Measurements from ENCODE around the gene OSBPL7.

Gene OSBPL7

DNA sequence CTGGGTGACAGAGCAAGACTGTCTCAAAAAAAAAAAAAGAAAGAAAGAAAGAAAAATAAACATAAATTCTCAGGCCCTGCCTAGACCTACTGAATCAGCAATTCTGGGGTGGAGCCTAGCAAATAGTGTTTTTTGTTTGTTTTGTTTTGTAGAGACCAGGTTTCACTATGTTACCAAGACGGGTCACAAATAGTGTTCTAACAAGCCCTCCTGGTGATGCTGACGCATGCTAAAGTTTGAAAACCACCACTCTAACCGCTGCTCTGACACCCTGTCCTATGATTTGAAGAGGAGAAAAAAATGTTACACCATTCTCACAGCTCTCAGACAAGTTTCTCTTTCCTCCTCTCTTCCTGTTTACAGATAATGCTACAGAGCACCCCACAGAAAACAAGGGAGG lies 8.3 kb upstream of the OSBPL7 start:
- DNase-seq (ENCODE audit: low read depth in 1 of 2, low spot score in 1 of 2), result no peak

DNA sequence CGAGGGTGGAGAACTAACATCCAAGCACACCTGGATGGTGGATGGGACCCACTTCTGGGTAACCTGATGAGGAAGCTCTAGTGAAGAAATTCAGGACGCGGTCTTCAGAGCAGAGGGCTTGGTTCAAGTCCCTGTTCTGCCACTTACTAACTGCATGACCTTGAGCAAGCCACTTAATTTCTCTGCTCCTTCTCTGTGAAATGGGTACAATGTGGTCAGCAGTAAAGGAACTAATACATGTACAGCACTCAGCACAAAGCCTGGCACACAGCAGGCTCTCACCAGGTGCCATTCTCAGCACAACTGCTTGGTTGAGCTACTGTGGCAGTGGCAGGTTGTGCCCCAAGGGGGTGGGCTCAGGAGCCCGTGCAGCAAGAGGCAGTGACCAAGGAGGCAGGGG lies 1.9 kb upstream of the OSBPL7 start:
- no peak for DNase-seq (ENCODE audit: low read depth in 1 of 2, low spot score in 1 of 2)

DNA sequence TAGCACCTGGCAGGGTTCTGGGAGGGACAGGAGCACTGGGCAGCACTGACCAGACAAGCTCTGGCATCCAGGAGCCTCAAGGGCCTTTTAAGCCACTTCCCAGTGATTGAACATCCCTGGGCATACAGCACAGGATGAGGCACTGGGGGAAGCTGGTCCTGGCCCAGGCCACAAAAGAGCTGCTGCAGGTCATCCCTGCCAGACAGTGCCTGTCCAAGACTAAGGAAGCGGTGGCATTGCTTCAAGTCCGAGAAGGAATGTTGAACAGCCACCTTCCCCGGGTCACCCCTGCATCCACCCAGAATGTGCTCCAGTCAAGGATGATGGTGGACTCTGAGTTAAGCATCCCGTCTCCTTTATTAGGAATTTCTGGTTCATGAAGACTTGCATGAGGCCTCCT lies 1.2 kb upstream of the OSBPL7 start:
- no peak for DNase-seq (ENCODE audit: low read depth in 1 of 2, low spot score in 1 of 2)

DNA sequence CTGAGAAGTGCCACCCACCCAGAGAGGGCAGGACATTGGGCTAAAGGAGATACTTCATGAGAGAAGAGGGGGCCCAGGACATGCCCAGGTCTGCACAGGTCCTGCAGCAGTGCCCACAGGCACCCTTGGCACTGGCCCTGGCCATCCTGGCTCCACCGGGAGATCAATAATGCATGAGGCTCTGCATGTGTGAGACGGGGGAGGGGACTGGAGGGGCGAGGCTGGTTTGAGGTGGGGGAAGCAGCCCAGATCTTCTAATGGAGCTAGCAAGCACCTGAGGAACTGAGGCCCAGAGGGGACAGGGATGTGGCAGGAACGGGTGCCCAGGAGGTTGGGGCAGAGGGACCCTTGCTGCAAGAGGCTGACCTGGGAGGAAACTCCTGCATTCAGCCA lies 567 bp downstream of the OSBPL7 start:
- no peak for DNase-seq (ENCODE audit: low read depth in 1 of 2, low spot score in 1 of 2)

- no peak for DNase-seq (ENCODE audit: low read depth in 1 of 2, low spot score in 1 of 2)
Measured at GRCh38 chr17:47820033-47820789, 1.4 kb downstream of the OSBPL7 start.

DNA sequence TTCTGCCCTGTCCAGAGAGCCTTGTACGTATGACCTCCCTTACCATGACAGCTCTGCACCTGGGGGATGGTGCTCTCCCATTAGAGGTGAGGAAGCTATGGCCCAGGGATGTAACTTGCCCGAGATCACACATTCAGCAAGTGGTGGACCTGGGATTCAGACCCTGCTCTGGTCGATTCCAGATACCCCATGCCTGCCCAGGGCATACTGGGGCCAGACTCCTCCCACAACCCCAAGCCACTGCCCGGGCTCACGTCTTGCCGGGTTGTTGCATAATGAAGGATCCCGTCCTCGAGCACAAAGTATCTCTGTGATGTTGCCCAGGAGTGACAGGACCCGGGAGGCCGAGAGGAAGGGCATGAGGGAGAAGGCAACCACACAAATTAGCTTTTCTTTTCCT lies 2.1 kb downstream of the OSBPL7 start:
- DNase-seq (ENCODE audit: low read depth in 1 of 2, low spot score in 1 of 2), result no peak

GRCh38 chr17:47818002-47818695 lies 3.4 kb downstream of the OSBPL7 start:
- no peak for DNase-seq (ENCODE audit: low read depth in 1 of 2, low spot score in 1 of 2)

DNA sequence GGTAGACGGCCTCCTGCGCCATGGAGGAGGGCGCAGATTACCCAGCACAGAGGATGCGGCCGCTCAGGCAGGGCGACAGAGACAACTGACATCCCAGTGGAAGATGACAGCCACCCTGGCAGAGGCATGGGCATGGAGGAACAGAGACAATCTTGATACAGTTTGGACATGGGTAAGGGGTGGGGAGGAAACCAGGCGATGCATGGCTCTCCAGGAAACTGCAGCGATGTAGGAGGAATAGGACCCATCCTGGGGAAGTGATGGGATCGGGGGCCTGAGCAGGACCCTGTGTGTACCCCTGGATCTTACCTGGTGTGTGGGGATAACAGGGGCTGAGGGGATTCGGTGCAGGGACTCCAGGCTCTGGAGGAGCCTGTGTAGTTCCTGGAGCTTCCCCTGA lies 4.6 kb downstream of the OSBPL7 start:
- DNase-seq (ENCODE audit: low read depth in 1 of 2, low spot score in 1 of 2), result no peak

DNA sequence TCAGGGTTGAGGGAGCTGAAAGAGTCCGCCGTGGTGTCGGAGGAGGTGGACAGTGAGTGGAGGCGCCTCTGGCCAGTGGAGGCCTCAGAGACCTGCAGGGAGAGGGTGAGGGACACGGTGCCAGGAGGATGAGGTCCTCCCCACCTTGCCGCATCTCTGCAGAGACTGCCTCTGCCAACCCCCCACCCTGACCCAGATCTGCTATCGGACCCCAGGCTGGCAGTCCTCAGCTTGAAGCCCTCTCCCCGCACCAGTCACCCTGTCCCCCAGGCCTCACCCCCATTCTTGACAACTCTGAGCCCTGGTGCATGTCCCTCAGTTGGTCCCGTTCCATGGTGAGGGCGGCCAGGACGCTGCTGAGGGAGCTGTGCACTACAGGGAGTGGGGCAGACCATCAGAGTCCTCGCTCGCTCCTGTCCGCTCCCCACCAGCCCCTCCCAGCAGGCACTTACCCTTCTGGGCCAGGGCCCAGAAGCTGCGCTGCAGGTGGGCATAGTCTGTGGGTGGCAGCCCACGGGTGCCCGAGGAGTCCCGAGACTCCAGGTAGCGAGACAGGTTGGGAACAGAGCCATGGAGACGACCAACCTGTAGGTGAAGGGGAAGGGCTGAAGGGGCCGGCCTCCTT lies 5.4 kb downstream of the OSBPL7 start:
- no peak for DNase-seq (ENCODE audit: low read depth in 1 of 2, low spot score in 1 of 2)

DNA sequence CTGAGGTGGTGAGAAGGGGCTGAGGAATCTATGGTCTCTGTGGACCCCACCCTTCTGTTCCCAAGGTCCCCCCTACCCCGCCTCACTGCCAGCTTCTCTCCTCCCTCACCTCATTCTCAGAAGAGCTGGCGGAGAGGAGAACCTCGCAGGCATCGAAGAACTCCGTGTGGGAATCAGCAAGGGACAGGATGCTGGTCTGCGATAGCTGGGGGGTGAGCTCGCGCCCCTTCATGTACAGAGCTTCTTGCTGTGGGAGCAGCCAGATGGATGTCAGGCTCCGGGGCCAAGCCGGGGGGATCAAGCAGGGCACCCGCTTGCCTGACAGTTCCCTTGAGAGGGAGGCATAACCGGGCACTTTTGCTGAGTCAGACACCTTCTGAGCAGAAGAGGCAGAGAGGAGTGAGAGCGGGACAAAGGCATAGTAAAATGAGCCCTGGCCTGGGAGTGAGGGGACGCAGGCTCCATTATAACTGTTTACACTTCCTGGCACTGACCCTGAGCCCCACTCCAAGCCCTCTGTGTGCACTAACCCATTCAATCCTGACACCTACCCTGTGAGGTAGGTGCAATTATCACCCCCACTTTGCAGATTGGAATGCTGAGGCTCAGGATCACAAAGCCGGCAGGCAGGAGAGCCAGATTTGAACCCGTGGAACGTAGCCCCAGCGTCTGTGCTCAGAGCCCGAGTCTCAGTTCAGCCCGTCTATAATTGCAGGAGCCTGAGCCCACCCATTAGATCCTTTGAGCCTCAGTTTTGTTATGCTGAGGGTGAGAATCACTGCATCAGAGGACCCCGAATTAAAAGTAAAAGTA lies 6.3 kb downstream of the OSBPL7 start:
- no peak for DNase-seq (ENCODE audit: low read depth in 1 of 2, low spot score in 1 of 2)

- no peak for DNase-seq (ENCODE audit: low read depth in 1 of 2, low spot score in 1 of 2)
Measured at GRCh38 chr17:47813512-47814031, 8.0 kb downstream of the OSBPL7 start.

GRCh38 chr17:47813077-47813476 lies 8.5 kb downstream of the OSBPL7 start:
- DNase-seq (ENCODE audit: low read depth in 1 of 2, low spot score in 1 of 2), result no peak

- no peak for DNase-seq (ENCODE audit: low read depth in 1 of 2, low spot score in 1 of 2)
Measured at GRCh38 chr17:47812146-47812920, 9.3 kb downstream of the OSBPL7 start.

GRCh38 chr17:47811709-47812108 lies 9.9 kb downstream of the OSBPL7 start:
- DNase-seq (ENCODE audit: low read depth in 1 of 2, low spot score in 1 of 2), result no peak

DNA sequence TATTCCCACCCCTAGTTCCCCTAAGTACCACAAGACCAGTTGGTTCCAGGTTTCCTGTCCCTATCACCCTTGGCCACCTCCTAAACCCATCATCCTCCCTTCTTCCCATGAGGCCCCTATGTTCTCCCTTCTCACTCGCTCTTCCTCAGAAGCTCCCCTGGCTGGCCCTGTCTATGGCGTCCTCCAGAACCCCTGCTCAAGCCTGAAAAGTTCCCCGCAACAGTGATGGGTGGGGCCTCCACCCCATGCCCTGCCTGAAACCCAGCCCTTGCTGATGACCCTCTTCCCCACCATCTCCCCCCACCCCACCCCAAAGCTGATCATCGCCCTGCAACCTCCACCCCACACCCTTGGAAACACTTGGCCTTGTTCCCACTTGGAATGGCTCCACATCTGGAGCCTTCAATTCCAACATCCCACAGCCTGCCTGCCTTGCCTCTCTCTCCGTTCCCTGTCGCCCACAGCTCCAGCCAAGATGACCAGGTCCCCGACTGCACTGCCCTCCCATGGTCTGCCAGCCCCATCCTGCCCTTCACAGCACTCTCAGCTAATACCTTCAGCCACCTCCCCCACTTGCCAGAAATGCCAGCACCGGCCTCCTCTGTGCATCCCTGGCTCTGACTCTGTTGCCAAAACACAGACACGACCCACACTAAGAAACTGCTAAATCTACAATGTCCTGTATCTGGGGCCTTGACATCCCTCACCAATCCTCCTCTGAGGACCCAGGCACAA lies 10.5 kb downstream of the OSBPL7 start:
- DNase-seq (ENCODE audit: low read depth in 1 of 2, low spot score in 1 of 2), result no peak

- DNase-seq (ENCODE audit: low read depth in 1 of 2, low spot score in 1 of 2), result no peak
Measured at GRCh38 chr17:47810200-47810821, 11.3 kb downstream of the OSBPL7 start.

DNA sequence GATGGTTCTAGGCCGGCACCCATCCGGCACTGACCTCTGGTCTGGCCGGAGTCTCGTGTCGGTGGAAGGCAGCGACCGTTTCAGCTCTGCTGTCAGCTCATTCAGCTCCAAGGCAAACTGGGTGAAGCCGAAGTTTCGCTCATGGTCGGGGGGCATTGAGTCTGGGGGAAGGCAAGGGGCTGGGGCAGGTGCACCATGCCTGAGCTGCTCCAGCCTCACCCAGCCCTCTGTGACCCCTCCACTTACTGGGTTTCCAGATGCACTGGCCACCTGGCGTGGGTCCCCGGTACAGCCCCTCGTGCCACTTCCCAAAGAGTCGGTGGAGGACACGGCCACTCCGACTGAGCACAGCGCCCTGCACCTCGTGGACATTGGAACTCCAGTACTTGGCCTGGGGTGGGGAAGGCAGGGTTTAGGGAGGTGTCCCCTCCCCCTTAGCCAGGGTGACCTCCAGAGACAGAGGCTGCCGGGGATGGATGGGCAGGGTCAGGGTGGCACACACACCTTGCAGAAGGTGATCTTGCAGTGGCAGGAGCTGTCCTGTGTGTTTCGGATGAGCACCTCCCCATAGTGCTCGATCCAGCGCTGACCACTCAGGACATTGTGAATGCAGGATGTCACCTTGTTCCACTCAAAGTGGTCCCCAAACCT lies 12.6 kb downstream of the OSBPL7 start:
- no peak for DNase-seq (ENCODE audit: low read depth in 1 of 2, low spot score in 1 of 2)

GRCh38 chr17:47808036-47808829 lies 13.4 kb downstream of the OSBPL7 start:
- DNase-seq (ENCODE audit: low read depth in 1 of 2, low spot score in 1 of 2), result no peak
